Anterior cingulate cortex (tissue), 58 donors: ENCODE results near the gene CRYBG3.
"Not testable (repeated sequence)": the region's sequence is repeated elsewhere in the genome, so short reads cannot be mapped to it uniquely, and the experiment has no call there.

Source experiments
- DNase-seq, 58 donors: peaks; one replicate each; lab custom pipeline; 2025; lab: John Stamatoyannopoulos, UW

The CRYBG3 gene

DNA sequence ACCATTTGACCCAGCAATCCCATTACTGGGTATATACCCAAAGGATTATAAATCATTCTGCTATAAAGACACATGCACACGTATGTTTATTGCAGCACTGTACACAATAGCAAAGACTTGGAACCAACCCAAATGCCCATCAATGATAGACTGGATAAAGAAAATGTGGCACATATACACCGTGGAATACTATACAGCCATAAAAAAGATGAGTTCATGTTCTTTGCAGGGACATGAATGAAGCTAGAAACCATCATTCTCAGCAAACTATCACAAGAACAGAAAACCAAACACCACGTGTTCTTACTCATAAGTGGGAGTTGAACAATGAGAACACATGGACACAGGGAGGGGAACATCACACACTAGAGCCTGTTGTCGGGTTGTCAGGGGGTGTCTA, 11.4 kb downstream of the CRYBG3 start:
- DNase-seq, result not testable (repeated sequence)

DNA sequence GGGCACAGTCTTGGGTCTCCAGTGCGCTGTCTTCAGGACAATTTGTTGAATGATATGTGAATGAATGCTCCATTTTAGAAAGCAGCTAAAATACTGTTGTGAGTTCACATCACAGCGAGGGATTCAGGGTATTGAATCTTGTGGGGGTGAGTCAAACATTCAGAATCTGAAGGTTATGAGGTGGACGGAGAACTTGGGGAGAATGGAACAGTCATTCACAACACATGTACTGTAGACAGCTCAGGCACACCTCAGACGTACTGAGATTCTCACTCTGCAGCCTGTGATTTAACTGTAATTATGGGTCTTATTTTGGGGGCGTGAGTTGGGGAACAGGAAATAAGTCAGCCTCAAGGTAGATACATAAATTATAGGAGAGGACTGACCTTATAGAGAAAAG, 13.9 kb downstream of the CRYBG3 start:
- DNase-seq, result no peak

DNA sequence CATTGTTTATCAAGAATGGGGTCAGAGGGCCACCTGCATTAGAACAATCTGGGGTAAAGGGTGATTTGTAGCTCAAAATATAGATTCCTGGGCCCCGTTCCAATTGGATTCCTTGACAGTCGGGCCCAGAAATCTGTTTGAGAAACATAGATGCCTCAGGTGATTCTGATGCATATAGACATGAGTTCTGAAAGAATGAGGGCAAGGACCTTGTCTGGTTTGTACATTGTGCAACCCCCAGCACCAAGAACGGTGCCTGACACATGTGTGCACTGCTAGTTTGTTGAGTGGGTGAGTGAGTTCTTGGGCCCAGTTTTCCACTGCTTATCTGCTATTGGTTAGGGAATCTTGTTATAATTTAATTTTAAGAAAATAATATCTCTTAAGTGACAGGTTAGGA, 16.6 kb downstream of the CRYBG3 start:
- DNase-seq, result no peak

DNA sequence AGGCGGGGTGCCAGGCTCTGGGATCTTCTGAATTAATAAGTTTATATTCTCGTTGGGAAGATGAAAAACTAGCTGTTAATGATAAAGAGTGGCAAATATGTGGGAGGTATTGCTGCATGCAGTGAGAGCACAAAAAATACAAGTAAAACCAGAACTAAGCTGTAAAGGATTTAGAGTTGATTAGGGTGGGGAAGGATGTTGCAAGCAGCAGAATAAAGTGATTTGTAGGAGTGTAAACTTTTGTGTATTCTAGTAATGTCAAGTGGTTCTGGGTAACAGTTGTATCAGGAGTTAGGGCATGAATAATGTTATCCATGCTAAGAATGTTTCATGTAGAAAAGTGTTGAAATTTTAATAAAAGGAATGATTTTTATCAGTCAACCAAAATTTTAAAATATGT, 18.1 kb downstream of the CRYBG3 start:
- no peak for DNase-seq

DNA sequence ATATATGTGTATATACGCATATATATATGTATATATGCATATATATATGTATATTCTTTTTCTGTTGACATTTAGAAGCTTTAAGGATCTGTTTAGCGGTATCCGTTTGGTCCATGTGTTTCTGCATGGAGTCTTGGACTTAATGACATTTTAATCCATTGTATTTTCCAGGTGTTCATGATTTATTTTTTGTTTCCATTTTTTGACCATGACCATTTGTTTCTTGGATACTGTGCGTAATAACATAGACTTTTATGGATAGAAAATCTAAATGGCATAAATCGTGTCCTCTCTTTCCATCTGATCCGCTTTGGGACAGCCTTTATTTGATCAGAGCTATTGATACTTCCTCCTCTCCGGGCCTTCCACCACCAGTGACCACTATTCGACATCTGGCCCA, 19.5 kb downstream of the CRYBG3 start:
- no peak for DNase-seq

DNA sequence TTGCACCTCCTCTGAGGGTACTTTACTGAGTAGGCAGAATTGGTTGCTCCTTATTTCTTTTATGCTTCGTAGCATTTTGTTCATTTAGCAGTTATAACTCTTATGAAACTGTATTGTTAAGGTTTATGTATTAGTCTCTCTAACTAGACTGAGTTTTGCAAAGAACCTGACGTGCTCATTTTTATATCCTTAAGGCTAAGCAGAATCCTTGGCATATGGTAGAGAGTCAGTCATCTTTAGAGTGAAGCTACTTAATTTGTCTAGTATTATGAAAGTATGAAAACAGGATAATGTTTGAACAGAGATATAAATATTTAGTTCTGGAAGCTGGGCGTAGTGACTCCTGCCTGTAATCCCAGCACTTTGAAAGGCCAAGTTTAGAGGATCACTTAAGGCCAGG, 20.1 kb downstream of the CRYBG3 start:
- no peak for DNase-seq

DNA sequence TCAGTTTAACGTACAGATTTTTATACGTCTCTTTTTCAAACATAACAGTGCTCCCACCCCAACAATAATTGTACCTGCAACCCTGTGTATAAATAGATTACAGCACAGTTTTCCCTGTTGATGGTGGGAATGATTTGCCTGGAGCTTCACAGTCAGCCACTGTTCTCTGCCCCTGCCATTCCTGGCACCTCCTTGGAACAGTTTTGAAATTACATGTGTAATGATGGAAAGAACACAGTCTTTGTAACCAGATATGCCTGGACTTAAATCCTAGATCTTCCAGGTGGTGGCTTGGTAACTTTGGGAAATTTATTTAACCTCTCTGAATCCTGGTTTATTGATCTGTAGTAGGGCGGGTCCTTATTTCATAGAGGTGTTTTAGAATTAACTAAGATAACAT, 27.0 kb downstream of the CRYBG3 start:
- DNase-seq, result no peak

DNA sequence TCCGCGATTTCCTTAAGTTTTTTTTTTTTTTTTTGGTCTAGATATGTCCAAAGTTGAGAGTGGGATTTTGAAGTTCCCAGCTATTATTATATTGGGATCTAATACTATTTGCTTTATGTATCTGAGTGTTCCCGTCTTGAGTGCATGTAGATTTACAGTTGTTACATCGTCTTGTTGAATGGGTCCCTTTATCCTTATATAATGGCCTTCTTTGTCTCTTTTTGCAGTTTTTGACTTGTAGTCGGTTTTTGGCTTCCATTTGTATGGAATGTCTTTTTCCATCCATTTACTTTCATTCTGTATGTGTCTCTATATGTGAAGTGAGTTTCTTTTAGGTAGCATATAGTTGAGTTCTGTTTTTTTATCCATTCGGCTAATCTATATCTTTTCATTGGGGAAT, 35.6 kb downstream of the CRYBG3 start:
- no peak for DNase-seq

DNA sequence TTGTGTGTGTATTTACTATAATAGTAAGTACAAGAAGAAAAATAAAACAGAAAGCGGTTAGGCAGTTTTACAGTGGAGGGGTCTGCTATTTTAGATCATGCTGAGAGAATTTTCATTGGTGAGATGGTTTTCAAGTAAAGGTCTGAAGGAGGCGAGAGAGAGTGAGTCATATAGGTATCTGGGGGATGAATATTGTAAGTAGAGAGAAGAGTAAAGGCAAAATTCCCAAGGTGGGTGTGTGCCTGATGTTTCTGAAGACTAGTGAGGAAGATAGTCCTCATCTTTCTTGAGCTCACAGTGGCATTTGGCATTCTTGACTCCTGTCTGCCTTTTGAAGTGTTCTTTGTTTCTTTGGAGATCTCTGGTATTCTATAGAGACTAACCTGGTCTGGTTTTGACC, 38.6 kb downstream of the CRYBG3 start:
- DNase-seq, result no peak

DNA sequence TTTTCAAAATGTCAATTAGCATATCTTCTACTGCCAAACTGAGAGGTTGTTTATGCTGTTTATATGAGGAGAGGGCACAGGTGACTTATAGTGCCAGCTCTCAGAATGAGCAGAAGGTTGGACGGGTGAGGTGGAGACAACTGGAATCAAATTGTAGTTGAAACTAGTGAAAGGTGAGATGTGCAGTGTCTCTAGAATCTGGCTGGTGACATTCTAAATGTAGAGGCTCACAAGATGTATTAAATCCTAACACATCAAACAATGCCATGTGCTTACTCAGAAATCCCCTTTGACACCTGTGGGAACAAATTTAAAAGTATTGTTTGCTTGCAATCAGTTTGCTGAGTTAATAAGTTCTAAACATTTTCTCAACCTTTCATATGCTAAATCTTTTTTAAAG, 40.8 kb downstream of the CRYBG3 start:
- DNase-seq, result no peak

DNA sequence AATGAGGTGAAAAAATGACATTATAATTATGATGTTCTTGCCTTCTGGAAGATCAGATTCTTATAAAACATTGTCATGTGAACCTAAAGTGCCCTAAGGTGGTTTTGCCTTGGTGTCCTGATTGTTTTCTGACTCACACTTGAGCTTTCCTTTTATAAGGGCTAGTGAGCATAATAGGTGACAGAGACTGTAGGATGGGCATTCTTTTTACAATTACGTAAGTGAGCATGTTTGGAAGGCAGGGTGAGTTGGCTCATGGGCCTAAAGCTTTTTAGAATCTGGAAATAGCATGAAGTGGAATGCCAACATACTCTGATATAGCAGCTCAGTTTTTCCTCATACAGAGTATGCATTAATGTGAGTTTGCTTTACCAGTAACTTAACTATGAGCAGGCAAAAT, 41.2 kb downstream of the CRYBG3 start:
- no peak for DNase-seq

DNA sequence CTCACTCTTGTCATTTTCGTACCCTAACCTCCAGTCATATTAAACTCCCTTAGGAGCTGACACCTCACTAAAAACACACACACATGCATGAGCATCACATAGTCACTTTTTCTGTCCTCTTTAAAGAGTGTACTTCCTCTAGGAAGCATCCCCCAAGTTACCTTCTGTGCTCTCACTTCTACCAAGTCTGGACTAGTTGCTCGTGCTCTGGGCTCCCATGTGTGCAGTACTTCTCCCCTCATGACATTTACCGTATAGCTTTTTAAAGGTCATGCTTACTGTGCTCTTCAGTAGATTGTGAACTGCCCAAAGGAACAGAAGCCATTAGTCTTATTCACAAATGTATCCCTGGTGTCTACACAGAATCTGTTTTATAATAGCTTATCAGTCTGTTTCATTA, 42.0 kb downstream of the CRYBG3 start:
- no peak for DNase-seq

DNA sequence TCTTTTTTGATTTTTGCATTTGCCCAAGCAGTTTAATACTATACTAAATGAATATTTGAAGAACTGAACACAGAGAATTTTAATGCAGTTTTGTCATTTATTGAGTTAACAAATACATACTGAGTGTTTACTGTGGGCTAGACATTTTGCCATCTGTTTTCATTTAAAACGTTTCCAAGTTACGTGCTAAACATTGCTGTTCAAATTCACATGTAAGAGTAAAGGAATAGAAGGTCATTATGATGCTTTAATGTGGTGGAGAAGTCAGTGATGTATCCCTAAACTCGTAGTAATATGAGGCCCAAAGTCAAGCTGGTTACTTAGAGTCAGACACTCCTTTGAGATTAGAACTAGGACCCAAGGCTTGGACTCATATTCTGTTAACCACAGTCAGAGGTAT, 49.4 kb downstream of the CRYBG3 start:
- DNase-seq, result no peak

DNA sequence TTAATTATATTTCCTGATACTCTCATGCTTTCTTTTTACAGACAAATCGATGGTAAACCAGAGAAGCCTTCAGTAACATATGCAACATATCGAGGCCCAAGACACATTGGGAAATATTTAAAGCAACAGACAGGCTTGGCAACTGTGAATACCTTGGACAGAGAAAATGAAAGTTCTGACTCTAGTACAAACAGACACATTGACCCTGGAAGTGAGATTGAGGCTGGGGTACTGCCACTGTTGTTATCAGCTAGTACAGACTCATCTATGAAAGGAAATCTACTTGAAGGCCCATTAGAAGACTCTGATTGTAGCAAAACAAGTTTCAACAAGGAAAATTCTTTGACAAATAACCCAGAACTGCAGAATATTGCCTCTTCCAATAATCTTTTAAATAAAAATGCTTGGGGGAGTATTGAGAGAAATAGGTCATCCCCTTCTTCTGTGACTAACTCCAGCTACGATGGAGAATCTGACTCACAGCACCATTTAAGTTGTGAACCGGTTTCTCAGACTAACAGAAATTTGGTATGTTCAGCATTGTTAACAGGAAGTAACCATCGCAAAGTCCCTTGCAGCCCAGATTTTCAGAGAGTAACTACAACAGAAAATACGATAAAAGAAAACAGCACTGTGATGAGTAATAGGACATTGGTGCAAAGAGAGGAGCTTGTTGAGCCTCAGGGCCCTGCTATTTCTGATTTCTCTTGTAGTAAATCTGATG, 50.2 kb downstream of the CRYBG3 start:
- peak in 2 of 58 donors; percentile 1 to 35 for DNase-seq

DNA sequence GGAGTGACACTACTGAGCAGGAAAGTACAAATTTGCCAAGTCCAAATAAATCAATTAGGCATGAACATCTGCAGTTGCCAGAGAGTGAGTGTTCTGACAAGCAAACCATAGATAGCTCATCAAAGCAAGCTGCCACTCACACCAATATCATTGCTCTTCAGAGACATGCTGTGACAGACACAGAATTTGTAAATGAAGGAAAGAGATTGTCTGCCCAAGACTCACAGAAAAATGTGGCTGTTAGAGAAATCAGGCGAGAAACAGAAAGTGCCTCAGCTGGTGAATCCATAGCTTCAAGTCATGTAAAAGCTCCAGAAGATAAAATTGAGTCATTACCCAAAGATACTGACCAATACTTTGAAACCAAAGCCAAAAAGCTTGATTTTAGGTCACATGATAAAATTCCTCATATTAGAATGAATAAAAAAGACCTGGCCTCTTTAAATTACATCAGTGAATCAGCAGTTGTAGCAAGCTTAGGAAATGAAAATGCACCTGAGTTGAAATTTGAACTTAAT, 50.8 kb downstream of the CRYBG3 start:
- DNase-seq, result peak in 1 of 58 donors; percentile 1

DNA sequence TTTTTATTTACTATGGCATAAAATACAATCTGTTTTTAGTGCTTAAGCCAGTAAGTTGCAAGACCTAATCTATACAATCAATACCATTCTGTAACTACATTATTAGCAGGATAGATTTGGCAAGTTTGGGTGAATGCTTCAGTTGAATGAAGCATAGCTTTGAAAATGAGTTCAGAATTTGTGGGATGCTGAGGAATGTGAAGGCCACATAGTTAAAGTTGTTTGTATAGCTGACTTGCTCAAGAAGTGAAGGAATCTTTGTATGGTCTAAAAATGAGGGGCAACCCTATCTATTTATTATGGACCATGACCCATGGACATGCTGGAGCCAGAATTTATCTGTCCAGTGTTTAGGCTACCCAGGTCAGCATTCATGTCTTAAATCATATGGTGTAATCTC, 58.5 kb downstream of the CRYBG3 start:
- no peak for DNase-seq

DNA sequence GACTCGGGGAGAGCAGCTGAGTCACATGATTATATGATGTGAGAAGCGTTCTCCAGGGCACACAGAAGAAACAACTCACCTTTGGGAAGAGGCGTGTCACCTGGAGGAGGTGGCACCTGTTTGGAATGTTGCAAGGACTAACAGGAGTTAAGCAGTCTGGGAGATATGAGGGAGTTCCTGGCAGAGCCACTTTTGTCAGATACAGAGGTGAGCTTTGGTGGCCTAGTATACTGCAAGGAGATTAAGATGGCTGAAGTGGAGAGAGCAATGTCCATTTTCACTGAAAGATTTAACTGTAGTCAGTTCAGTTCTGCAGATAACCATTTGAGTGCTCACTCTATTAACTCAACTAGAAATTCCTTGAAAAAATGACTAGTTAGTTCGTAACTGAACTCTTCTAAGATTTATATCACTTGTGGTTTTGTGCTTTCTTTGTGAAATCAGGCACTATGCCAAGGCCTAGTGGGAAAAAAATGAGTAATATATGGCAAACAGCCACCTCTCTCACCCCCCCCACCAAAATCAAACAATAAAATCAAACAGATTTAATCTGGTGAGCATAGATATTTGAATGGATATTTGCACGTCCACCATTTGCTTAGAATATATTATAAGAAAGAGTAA, 61.3 kb downstream of the CRYBG3 start:
- DNase-seq, result no peak

DNA sequence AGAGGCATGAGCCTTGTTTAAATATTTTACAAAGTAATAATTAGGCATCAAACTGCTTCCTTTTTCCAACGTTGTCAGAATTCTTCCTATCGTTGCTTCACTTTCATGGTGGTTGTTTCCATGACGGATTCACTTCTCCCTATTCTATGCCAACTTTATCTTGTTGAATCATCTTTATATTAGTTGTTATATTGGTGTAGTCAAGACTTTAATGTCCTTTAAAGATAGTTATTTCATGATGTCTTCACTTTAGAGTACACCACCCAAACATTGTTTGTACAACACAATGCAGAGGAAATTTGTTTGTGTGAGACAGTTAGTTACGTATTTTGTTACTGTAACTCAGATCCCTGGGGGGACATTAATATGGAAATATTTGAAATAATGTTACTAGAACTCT, 61.9 kb downstream of the CRYBG3 start:
- no peak for DNase-seq

DNA sequence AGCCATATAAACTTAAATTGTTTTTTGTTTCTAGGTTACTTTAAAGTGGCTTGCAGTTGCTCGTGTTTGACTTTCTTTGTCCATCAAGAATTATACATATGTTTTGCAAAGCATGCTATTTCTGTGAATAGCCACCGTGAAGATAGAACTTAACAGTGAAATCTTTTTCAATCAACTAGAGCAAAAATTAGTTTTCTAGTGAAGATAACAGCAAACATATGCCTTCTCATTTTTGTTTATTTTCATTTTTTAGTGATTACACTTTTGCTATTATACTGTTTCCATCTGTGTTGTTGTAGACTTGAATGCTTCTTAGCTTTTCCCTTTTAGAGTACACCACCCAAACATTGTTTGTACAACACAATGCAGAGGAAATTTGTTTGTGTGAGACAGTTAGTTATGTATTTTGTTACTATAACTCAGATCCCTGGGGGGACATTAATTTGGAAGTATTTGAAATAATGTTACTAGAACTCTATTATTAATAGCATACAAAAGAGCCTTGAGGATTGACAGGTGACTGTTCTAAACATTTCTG, 62.8 kb downstream of the CRYBG3 start:
- DNase-seq, result no peak

DNA sequence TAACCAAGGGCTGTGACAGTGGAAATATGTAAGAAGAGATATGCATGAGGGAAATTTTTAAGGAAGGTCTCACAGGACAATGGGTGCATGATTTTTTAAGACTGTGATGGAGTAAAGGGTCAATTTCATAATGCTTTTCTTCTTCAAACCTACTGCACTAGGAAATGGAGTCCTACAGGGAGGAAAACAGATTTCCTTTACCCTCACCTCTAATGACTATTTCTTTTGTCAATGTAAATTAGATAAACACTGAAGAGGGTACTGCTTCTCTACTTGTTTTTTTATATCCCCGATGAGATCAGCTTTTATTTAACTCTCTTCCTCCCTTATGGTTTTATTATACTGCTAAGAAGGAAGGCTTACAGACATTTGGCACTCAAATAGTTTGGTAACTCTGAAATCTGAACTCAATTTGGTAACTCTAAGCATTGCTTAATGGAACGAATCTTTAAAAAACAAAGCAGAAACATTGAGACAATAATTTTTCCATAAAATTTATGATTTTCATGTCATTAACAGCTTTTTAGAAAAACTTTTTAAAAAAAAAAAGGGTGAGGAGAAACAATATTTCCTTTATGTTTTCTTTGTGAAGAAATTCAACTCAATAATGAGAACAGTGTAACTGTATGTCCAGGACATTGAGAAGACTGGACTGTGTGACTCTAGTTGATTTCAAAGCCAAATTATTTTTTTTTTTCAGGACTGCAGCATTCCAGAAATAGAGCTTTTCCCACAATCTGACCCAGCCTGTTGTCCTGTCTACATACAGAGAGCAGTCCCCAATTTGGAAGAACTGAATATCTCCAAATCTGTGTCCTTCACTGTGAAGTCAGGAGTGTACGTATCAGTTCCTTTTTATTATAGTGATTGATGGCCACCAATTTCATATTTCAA, 64.4 kb downstream of the CRYBG3 start:
- no peak for DNase-seq

DNA sequence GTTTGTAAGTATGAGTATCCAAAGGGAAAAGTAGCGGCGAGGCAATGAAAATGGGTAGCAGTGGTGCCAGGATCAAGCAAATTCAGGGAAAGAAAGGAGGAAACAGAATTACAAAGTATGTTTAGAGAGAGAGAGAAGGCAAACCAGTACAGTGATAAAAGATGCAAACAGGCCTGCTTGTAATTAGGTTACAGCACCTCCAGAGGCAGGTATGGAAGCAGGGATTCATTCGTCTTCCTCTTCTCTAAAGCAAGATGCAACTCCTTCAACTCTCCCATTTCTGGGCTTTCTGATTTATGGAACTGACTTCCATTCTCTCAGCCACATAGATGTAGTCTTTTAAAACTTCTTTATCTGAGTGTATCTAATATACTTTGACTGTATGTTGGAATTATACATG, 68.0 kb downstream of the CRYBG3 start:
- no peak for DNase-seq
